IMR-90 (cell line): ENCODE data around the gene GBA2.

Experiments
- BHLHE40 ChIP-seq: fragments of 150-350 bp; IDR thresholded peaks from 2 replicates; pipeline ENCODE4 v1.6.1; 2016; ENCODE audit warnings: mild to moderate bottlenecking, low read depth, low read length
- CEBPB ChIP-seq: IDR thresholded peaks from 2 replicates; pipeline ENCODE4 v1.6.1; 2012; ENCODE audit warnings: low read depth, low read length, improper control_type of control experiment
- MAFK ChIP-seq: IDR thresholded peaks from 2 replicates; pipeline ENCODE4 v1.6.1; 2012; ENCODE audit warnings: low read depth, low read length, improper control_type of control experiment
- MAZ ChIP-seq: IDR thresholded peaks from 2 replicates; pipeline ENCODE4 v1.6.1; 2012; ENCODE audit warnings: low read depth, mild to moderate bottlenecking, low read length, improper control_type of control experiment, moderate library complexity, borderline replicate concordance
- MXI1 ChIP-seq: IDR thresholded peaks from 2 replicates; pipeline ENCODE4 v1.6.1; 2012; ENCODE audit warnings: low read depth, mild to moderate bottlenecking, low read length, moderate library complexity, borderline replicate concordance
- NFE2L2 ChIP-seq: fragments of 150-350 bp; IDR thresholded peaks from 2 replicates; pipeline ENCODE4 v1.6.1; 2016; ENCODE audit warnings: low read depth, mild to moderate bottlenecking, low read length
- POLR2A ChIP-seq: IDR thresholded peaks from 2 replicates; pipeline ENCODE4 v1.6.1; 2012; ENCODE audit warnings: mild to moderate bottlenecking, low read depth, low read length
- RAD21 ChIP-seq: IDR thresholded peaks from 2 replicates; pipeline ENCODE4 v1.6.1; 2012; ENCODE audit warnings: low read length, improper control_type of control experiment
- RFX5 ChIP-seq: IDR thresholded peaks from 2 replicates; pipeline ENCODE4 v1.8.0; 2012; ENCODE audit warnings: low read depth, mild to moderate bottlenecking, low read length, moderate library complexity
- SMC3 ChIP-seq: fragments of 150-350 bp; IDR thresholded peaks from 2 replicates; pipeline ENCODE4 v1.6.1; 2016; ENCODE audit warnings: low read depth, mild to moderate bottlenecking, antibody characterized with exemption, low read length, moderate library complexity
- USF2 ChIP-seq: fragments of 150-350 bp; IDR thresholded peaks from 2 replicates; pipeline ENCODE4 v1.6.1; 2017; ENCODE audit warnings: mild to moderate bottlenecking, antibody characterized with exemption, low read length, low read depth
- TF ChIP-seq, protein P1 (sequence below): conservative IDR thresholded peaks from 2 replicates; pipeline ENCODE4 v1.5.1; 2012; ENCODE audit warnings: mild to moderate bottlenecking, low read depth, low read length, improper control_type of control experiment
- TF ChIP-seq, protein P2 (sequence below): fragments of 150-350 bp; IDR thresholded peaks from 2 replicates; pipeline ENCODE4 v1.6.1; 2016; ENCODE audit warnings: low read depth, mild to moderate bottlenecking, low read length, moderate library complexity, borderline replicate concordance

GRCh38 chr9:35763803-35764202 lies 14.8 kb upstream of the GBA2 start:
- no peak for TF ChIP-seq USF2
- TF ChIP-seq SMC3 = no peak
- TF ChIP-seq, protein P1, sequence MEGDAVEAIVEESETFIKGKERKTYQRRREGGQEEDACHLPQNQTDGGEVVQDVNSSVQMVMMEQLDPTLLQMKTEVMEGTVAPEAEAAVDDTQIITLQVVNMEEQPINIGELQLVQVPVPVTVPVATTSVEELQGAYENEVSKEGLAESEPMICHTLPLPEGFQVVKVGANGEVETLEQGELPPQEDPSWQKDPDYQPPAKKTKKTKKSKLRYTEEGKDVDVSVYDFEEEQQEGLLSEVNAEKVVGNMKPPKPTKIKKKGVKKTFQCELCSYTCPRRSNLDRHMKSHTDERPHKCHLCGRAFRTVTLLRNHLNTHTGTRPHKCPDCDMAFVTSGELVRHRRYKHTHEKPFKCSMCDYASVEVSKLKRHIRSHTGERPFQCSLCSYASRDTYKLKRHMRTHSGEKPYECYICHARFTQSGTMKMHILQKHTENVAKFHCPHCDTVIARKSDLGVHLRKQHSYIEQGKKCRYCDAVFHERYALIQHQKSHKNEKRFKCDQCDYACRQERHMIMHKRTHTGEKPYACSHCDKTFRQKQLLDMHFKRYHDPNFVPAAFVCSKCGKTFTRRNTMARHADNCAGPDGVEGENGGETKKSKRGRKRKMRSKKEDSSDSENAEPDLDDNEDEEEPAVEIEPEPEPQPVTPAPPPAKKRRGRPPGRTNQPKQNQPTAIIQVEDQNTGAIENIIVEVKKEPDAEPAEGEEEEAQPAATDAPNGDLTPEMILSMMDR = no peak
- no peak for TF ChIP-seq BHLHE40
- no peak for TF ChIP-seq POLR2A
- no peak for TF ChIP-seq RAD21
- no peak for TF ChIP-seq MAZ
- TF ChIP-seq, protein P2, sequence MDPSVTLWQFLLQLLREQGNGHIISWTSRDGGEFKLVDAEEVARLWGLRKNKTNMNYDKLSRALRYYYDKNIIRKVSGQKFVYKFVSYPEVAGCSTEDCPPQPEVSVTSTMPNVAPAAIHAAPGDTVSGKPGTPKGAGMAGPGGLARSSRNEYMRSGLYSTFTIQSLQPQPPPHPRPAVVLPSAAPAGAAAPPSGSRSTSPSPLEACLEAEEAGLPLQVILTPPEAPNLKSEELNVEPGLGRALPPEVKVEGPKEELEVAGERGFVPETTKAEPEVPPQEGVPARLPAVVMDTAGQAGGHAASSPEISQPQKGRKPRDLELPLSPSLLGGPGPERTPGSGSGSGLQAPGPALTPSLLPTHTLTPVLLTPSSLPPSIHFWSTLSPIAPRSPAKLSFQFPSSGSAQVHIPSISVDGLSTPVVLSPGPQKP = no peak
- no peak for TF ChIP-seq MAFK
- no peak for TF ChIP-seq NFE2L2
- TF ChIP-seq MXI1 = no peak
- no peak for TF ChIP-seq CEBPB
- TF ChIP-seq RFX5 = no peak
